HT-29 (cell line): ENCODE measurements around the gene HERC2. TPM values are rescaled to one million over a fixed set of nuclear protein-coding genes. Genes with fewer than 3 reads are reported as not detected.
"Not testable (repeated sequence)": the region's sequence is repeated elsewhere in the genome, so short reads cannot be mapped to it uniquely, and the experiment has no call there.

ENCODE experiments used
- DNase-seq: peaks from one replicate; pipeline ENCODE4 v3.0.0-alpha.2; 2015; ENCODE audit warnings: low spot score
- total RNA-seq: library from RNA; depleted of rRNA; stranded (reverse); fragments of >200 nt; shearing (Covaris generic); gene quantifications from 2 replicates; pipeline ENCODE4 v1.2.3, GENCODE V29; 2014

The HERC2 gene
- total RNA-seq, 1 experiment from 2014 or later: 84.9 TPM

GRCh38 chr15:28181366-28181765 lies 140.6 kb downstream of the HERC2 start:
- no peak for DNase-seq

DNA sequence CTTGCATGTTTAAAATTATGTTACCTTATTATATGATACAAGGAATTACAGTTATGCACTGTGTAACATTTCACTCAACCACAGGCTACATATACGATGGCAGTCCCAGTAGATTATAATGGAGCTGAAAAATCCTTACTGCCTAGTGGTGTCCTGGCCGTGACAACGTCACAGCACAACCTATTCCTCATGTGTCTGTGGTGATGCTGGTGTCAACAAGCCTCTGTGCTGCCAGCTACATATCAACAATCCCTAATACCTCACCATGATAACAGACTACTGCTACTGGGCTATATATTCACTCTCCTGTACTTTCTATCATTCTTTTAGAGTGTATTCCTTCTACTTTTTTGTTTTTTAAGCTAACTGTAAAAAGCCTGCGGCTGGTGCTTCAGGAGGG lies 142.7 kb downstream of the HERC2 start:
- DNase-seq: no peak

DNA sequence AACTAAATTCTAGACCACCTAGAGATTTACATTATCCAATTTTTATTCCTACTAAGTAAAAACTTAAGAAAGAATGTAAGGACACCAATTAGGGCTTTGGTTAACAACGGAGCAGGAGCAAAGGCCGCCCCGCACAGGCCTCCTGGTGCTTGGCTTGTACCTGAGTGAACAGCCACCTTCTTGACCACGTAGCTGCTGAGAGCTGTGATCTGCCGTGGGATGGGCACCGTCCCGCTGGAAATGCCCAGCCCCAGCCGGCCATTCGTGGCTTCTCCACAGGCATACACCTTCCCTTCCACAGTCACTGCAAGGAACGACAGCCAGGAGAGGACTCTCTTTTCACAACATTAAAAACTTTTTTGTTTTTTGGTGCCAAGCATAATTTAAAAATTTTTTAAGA lies 143.3 kb downstream of the HERC2 start:
- DNase-seq: no peak

DNA sequence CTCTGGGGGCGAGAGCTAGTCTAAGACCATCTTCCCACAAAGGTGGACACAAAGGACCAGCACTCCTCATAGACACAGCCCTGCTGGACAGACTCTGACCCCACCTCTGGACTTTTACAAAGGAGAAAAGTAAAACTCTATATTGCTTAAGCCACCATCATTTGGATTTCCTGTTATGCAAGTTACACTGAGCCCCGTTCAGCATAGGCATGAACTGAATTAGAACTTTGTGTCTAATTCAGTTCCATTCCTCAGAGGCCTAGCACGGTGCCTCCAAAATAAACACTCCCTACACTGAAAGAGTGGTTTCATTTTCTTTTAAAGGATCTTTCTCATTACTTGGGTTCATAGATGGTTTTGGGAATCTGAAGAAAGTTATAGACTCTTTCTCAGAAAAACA lies 143.7 kb downstream of the HERC2 start:
- no peak for DNase-seq

- DNase-seq: no peak
These were observed 152.6 kb downstream of the HERC2 start for GRCh38 chr15:28169366-28169765.

- DNase-seq: not testable (repeated sequence)
These were observed 153.4 kb downstream of the HERC2 start for GRCh38 chr15:28168405-28169121.

DNA sequence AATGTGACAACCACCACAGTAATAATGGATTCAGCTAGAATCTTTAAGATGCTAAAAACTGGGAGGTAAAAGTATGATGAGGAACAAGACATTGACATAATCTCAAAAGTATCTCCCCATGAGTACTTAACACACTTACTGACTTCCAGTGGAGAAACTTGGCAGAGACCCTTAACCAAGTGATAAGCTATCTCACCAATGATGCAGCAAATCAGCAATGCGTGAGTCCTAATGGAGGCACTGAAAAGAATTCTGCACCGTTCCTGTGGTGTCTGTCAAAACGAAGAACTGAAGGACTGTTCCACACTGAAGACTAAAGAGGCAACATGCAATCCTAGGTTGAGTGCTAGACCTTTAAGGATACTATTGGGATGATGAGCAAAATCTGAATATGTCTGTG lies 154.9 kb downstream of the HERC2 start:
- DNase-seq: no peak

DNA sequence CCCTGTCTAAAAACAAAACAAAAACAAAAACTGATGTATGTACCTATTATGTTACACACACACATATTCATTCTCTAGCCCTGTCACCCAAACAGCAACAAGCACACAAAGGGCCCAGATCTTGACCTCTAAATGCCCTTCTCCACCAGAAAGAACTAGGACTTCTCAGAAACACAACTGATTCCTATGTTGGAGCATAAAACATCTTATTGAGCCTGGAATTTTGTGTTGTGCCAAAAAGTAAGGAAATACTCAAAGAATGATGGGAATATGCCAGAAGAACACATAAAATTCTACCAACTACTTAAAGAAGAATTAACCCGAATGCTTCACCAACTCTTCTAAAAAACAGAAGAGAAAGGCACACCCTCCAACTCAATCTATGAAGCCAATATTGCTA lies 156.2 kb downstream of the HERC2 start:
- no peak for DNase-seq

DNA sequence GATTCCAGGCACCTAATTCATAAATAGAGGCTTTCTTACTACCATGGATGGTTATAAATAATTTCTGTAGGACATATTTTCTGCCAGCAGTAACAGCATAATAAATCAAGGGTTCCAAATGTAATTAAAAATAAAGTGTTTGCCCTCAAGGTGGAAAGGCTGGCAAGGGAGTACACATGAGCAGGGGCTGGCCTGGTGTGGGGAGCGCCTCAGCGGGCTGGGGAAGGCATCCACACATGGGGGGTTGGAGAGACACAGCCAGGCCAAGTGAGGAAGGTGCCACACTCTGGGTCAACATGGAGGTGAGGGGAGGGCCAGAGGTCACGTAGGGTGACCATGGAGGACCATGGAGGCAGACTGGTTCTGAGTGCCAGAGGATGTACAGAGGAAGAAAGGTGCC lies 157.1 kb downstream of the HERC2 start:
- no peak for DNase-seq

DNA sequence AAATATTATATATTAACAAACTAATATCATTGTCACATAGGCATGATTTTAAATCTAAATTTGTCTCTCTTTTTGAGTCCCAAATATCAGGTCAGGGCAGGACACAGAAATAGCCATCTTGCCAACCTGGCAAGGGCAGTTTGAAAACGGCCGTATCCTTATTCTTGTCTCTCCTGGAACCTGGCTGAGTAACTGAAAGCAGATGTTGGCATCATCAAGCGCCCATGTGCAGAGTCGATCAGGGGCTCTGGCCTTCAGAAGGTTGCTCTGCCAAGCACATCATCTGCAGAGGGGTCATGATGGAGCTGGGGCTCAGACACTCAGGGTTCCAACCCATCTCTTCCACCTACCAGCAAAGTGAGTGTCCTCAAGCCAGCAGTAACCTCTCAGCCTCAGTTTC lies 167.7 kb downstream of the HERC2 start:
- DNase-seq: no peak

- no peak for DNase-seq
These were observed 168.4 kb downstream of the HERC2 start for GRCh38 chr15:28153492-28154119.

DNA sequence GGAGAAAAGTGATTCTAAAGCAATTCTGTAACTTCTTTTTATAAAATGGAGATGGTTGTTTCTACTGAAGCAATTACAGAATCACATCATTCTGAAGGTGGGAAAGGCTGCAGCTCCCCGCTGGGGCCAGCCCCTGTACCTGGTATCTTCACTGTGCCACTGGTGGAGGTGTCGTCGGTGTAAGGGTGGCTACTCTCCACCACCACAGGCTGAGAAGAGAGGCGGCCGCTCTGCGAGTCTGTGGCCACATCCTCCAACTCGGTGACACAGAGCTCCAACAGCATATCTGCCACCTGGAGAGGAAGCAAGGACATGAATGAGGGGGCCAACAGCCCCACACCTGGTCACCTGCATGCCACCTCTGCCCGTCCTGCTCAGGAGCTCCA lies 169.4 kb downstream of the HERC2 start:
- DNase-seq: not testable (repeated sequence)

GRCh38 chr15:28151864-28152537 lies 170.0 kb downstream of the HERC2 start:
- not testable (repeated sequence) for DNase-seq

- no peak for DNase-seq
These were observed 174.2 kb downstream of the HERC2 start for GRCh38 chr15:28147801-28148200.

DNA sequence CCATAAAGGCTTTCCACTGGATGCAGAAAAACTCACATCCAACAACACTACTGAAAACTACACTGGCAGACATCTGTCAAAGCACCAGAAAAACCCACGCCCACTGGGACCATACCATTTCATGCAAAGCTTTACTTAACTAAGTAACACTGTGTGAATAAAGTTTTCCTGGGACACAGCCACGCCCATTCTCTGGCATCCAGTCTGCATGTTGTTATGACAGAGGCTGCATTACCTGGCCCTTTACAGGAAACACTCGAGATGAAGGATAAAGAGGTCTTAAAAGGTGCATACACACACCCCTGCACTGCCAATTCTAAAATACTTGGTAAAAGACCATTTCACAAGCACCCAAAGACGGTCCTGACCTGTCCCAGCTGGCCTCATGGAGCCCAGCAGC lies 176.6 kb downstream of the HERC2 start:
- DNase-seq: not testable (repeated sequence)

GRCh38 chr15:28140062-28140461 lies 181.9 kb downstream of the HERC2 start:
- no peak for DNase-seq

- DNase-seq: not testable (repeated sequence)
These were observed 184.5 kb downstream of the HERC2 start for GRCh38 chr15:28137408-28138039.

DNA sequence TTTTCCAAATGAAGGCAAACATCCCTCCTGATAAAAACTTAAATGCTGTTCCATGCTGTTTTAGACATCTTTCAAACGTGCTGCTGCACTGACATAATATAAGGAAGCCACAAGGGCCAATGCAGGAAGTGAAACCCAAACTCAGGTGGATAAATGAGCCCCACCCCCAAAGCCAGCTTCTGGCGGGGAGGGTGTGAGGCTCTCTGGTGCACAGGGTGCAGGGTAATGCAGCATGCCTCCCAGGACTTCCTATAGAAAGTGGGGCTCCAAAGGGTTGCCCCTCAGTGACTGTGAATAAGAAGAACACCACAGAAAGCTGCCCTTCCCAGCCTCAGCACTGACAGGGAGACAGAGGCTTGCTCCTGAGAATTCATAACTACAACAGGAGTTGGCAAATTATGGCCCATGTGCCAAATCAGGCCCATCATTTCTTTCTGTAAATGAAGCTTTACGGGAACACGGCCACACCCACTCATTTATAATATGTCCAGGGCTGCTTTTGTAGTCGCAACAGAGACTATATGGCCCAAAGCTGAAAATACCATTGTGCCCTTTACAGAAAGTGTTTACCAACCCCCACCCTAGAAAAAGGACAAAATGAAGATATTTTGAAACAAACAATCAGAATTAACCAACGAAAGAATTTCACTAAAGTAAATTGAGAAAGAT lies 185.6 kb downstream of the HERC2 start:
- not testable (repeated sequence) for DNase-seq

DNA sequence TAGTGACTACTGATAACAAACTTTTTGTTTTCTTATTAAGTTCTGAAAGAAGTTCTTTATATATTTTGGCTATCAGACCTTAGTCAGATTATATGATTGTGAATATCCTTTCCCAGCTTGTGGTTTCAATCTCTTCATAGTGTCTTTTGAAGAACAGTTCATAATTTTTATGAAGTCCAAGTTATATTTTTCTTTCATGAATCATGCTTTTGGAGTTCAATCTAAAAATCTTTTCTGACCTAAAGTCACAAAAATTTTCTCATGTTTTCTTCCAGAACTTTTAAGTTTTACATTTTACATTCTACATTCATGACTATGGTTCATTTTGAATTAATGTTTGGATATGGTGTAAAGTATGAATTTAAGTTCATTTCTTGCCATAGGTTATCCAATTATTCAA lies 188.7 kb downstream of the HERC2 start:
- no peak for DNase-seq

- DNase-seq: no peak
These were observed 189.3 kb downstream of the HERC2 start for GRCh38 chr15:28132524-28133275.

- DNase-seq: no peak
These were observed 190.0 kb downstream of the HERC2 start for GRCh38 chr15:28131946-28132345.
